Mononuclear cell (primary cell): ENCODE data around the gene AP2A2. TPM values are rescaled to one million over a fixed set of nuclear protein-coding genes. Genes with fewer than 3 reads are reported as not detected.

Source experiments
- H3K27me3 ChIP-seq: 2 replicates; pipeline ENCODE4 v1.6.0; 2011; ENCODE audit warnings: low read length, control low read depth; ENCODE audit not compliant: insufficient read depth
- H3K4me1 ChIP-seq: 2 replicates; pipeline ENCODE4 v1.5.1; 2011; ENCODE audit warnings: mild to moderate bottlenecking, low read length, control low read depth; ENCODE audit not compliant: insufficient read depth
- H3K4me3 ChIP-seq: 2 replicates; pipeline ENCODE4 v1.5.1; 2011; ENCODE audit warnings: mild to moderate bottlenecking, low read length, moderate library complexity
- H3K9me3 ChIP-seq: 2 replicates; pipeline ENCODE4 v1.5.1; 2011; ENCODE audit warnings: low read depth, mild to moderate bottlenecking, control low read depth, low read length
- total RNA-seq: library from RNA; depleted of rRNA; stranded (reverse); fragments of >200 nt; gene quantifications from one replicate; pipeline ENCODE4 v1.2.3, GENCODE V29; 2012

Gene AP2A2
- total RNA-seq, 1 donor = 40.0 TPM

DNA sequence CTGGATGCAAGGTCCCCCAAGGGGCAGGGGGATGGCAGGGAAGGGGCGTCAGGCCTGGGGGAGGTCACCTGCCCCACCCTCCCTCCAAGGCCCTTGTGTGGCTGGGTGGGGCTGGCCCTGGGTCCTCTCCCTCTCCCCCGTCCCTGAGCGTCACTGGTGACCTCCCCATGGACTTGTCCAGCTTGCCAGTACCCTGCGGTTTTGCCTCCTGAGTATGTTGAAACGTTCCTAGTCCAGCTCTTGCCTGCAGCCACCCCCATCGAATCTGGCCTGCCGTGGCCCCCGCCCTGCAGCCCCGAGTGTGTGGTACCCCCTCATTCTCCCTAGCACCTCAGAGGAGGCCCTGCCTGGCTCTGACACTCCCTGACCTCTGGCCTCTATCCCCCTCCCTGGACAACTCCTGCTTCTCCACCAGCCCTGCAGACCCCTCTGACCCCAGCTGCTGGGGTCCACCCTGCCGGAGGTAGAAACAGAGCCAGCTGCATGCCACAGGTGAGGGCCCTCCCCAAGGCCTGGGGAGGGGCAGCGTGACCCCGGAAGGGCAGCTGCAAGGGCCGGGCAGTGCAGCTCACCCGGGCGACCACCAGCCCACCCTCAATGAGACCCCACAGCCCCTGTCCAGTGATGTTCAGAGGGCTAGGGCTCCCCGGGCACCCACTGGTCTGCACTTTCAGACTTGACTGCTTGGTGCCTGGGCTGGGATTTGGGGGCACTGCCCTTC, 114.9 kb downstream of the AP2A2 start:
- no peak overlapping the region for H3K4me3 ChIP-seq
- H3K27me3 ChIP-seq = no peaks in the 10 kb centered on the region
- no peaks in the 10 kb centered on the region for H3K4me1 ChIP-seq
- H3K9me3 ChIP-seq = no peaks in the 10 kb centered on the region

DNA sequence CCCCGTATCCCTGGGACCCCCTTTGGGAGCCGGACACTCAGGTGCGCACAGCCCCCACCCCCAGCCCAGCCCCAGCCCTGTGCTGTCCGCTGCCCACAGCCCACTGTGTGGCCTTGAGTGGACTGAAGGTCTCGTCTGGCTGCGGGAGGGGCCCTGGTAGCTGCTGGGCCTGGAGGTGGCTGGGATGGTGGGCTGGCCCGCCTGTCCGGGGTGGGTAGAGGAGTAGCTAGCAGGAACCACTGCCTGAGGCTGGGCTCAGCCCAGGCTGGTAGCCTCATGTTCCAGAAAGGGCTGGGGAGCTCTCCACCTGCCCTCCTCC, 115.4 kb downstream of the AP2A2 start:
- no peak overlapping the region for H3K4me3 ChIP-seq
- H3K4me1 ChIP-seq = no peaks in the 10 kb centered on the region
- H3K9me3 ChIP-seq = no peaks in the 10 kb centered on the region
- no peaks in the 10 kb centered on the region for H3K27me3 ChIP-seq

DNA sequence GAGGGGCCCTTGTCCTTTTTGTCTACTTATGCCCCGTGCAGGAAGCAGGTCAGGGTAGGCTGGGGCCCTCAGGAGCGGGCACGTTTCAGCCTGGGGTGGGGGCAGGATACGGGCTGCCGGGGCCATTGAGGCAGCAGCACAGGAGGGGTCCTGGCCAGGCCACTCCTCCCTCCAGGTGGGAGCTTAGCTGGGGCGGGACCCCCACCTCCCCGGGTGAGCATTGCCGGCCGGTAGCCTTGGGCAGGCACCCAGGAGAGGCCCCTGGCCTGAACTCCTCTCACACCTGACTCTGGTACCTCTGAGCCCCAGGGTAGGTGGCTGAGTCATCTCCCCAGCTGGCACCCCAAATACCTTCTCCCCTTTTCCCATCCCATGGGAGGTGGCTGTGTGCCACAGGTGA, 115.8 kb downstream of the AP2A2 start:
- Histone ChIP-seq H3K4me3 (no peak overlapping the region), H3K4me1 (no peaks in the 10 kb centered on the region), H3K9me3 (no peaks in the 10 kb centered on the region), H3K27me3 (no peaks in the 10 kb centered on the region)

DNA sequence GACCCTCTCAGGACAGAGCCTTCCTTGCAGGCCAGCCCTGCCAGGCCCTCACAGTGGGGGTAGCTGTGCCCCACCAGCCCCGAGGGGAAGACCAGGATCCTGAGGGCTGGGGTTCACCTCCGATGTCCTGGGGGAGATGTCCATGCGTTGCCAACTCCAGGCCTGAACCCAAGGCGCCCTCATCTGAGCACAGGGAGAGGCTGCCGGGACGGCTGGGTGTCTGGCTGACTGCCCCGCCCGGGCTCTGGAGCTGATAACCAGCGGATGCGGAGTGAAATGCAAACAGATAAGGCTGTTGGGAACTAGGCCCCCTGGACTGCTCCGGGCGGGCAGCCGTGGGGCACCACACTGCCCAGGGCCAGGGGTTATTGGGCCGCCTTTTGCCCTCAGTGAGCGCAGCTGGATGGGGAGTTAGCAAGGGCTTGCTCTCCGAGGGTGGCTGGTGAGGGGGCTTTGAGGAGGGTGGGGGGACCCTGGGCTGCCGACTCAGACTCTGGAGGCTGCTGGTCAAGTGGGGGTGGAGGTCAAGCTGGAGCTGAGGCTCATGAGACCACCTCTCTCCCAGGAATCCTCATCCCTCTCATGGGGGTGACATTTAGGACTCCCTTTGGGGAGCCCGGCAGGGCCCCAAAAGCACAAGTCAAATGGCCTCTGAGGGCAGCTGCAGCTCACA, 116.4 kb downstream of the AP2A2 start:
- Histone ChIP-seq H3K9me3 (no peaks in the 10 kb centered on the region), H3K27me3 (no peaks in the 10 kb centered on the region), H3K4me1 (no peaks in the 10 kb centered on the region), H3K4me3 (no peak overlapping the region)

DNA sequence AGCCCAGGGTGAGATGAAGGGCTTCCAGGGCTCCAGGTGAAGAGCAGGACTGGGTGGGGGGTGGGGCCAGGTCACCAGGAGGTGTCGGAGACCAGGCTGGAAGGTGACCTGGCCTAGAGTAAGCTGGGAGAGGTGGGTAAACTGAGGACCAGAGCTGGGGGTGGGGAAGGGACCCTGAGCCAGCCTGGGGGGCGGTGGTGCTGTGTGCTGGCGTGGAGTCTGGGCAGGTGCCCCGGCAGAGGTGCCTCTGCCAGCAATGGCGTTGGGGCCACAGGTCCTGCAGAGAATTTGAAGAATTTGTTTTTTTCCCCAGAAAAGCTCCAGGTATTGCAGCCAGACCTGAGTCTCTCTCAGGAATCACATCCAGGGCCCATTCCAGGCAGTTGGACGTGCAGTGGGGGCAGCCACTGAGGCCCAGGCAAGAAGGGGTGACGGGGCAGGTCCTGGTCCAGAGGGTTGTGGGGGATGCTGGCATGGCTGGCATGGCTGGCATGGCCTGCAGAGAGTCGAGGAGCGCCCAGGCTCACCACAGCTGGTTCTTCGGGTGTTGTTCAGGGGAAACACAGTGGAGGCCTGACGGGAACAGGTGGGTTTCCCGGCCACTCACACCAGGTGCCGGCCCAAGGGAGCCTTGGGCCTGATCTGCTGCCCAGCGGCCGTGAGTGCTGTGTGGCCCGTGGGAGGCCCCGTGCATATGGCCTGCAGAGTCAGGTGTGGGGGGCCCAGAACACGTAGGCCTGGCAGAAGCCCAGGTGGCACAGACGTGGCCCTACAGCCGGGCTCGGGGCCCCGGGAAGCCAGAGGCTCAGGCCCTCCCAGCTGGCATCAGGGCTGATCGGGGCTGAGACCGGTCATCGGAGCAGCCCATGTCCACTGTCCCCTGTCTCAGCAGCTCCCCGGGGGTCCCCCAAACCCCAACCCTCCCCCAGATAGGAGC, 117.2 kb downstream of the AP2A2 start:
- H3K9me3 ChIP-seq = no peaks in the 10 kb centered on the region
- no peaks in the 10 kb centered on the region for H3K27me3 ChIP-seq
- H3K4me1 ChIP-seq = no peaks in the 10 kb centered on the region
- no peak overlapping the region for H3K4me3 ChIP-seq

DNA sequence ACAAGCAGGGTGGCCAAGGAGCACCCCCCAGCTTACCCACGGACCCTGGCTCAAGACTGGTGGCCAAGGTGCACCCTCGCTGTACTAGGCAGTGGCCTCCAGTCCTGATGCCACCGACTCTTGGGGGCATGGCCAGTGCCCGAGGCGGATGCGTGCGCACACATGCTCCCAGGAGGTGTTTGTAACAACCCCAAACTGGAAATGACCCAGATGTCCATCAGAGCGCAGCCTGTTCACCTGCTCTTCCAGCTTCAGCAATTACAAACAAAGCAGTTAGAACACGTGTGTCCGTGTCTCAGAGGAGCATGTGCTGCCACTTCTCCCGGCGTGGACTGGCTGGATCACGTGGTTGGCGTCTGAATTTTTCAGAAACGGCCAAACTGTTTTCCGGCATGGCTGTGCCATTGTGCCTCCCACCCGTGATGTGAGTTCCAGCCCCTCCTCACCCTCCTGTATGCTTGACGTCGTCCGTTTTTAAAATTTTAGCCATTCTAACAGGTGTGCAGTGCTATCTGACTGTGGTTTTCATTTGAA, 118.0 kb downstream of the AP2A2 start:
- H3K4me1 ChIP-seq = no peaks in the 10 kb centered on the region
- H3K4me3 ChIP-seq = no peak overlapping the region
- H3K9me3 ChIP-seq = no peaks in the 10 kb centered on the region
- no peaks in the 10 kb centered on the region for H3K27me3 ChIP-seq

DNA sequence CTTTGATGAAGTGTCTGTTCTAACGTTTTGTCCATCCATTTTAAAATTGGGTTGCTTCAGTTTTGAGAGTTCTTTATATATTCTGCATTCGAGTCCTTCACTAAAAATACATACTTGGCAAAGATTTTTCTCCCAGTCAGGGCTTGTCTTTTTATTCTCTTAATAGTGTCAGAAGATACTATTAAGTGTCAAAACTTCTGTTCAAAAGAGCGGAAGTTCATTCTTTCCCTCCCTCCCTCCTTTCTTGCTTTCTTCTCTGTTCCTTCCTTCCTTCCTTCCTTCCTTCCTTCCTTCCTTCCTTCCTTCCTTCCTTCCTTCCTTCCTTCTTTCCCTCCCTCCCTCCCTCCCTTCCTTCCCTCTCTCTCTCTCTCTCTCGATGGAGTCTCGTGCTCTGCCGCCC, 118.5 kb downstream of the AP2A2 start:
- Histone ChIP-seq H3K4me3 (no peak overlapping the region), H3K4me1 (no peaks in the 10 kb centered on the region), H3K9me3 (no peaks in the 10 kb centered on the region), H3K27me3 (no peaks in the 10 kb centered on the region)

DNA sequence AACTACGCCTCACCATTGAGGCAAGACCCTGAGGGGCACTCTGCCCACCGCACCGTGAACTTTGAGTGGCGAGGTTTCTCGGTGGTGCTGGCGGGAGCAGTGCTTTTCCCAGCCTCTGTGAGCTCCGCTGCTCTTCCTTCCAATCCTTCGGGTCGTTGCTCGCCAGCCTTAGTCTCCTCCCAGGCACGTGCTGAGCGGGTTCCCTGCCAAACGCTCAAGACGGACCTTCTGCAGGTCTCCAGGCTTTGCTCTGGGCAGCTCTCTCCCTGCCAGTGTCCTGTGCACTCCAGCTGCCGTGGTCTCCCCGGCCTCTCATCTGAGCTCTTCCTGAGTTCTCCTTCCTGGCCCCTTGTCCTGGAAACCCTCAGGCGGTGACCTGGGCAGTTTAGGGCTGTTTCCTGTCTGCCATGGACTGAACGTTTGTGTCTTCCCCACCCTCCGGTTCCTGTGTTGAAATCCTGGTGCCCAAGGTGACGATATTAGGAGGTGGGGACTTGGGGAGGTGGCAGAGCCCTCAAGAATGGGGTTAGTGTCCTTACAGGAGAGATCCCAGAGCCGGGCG, 122.0 kb downstream of the AP2A2 start:
- Histone ChIP-seq H3K9me3 (no peaks in the 10 kb centered on the region), H3K27me3 (no peaks in the 10 kb centered on the region), H3K4me3 (no peak overlapping the region), H3K4me1 (no peaks in the 10 kb centered on the region)

DNA sequence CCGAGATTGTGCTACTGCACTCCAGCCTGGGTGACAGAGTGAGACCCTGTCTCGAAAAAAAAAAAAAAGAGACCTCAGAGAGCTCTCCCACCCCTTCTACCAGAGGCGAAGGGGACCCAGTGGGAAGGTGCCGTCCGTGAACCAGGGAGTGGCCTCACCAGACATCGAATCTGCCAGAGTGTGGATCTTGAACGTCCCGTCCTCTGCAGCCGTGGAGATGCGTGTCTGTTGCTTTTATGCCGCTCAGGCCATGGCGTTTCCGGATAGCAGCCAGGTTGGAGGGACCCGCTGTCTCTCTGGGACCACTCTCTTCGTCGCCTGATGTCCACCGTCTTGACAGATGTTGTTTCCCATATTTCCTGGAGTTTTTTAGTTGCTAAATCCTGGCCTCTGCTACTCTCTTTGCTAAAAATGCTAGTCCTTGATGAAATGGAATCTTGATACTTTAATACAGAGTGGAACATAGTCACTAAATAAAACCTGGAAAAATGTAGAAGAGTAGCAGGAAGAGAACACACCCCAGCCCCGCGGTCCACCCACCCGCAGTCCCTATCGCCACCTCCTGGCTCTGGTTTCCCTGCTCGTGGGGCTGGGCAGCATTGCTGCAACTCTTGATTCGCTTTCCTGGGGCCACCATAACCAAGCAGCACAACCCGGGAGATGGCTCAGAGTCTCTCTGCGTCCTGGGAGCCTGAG, 122.9 kb downstream of the AP2A2 start:
- Histone ChIP-seq H3K27me3 (no peaks in the 10 kb centered on the region), H3K4me3 (no peak overlapping the region), H3K4me1 (no peaks in the 10 kb centered on the region)

DNA sequence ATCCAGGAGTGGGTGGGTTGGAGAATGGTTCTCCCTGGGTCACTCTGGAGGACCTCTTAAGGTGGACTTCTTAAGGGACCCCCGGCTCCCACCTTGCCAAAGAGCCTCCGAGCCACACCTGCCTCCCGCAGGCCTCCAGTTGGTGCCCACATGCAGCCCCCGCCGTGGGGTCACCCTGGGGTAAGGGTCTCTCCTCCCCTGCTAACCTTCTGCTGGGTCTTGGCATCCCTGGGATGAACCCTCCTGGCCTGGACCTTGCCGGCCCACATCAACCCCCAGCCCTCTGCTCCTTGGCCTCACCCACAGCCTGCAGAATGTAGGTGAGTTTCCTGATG, 123.4 kb downstream of the AP2A2 start:
- Histone ChIP-seq H3K9me3 (no peaks in the 10 kb centered on the region), H3K4me3 (no peak overlapping the region), H3K27me3 (no peaks in the 10 kb centered on the region), H3K4me1 (no peaks in the 10 kb centered on the region)

More for the DNA sequence above, 122.9 kb downstream of the AP2A2 start:
- H3K9me3 ChIP-seq = no peaks in the 10 kb centered on the region

DNA sequence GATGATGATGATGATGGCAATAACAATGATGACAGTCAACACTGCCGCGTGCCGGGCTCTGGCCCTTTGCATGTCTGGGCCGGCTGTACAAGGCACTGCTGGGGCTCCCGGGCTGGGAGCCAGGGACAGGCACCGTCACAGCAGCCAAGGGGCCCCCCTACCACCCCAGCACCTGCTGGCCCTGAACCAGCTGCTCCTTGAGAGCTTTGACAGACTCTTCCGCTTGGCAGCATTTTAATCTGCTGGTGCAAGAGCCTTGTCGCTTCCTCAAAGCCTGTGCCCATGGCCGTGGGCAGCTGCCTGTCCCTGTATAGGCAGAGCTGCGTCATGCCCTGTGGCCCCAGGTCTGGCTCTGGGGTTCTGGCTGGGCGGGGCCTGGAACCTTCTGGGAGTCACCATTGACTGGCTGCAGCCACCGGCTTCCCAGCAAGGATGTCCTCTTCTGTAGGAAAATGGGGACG, 123.8 kb downstream of the AP2A2 start:
- Histone ChIP-seq H3K27me3 (no peaks in the 10 kb centered on the region), H3K4me3 (no peak overlapping the region), H3K9me3 (no peaks in the 10 kb centered on the region), H3K4me1 (no peaks in the 10 kb centered on the region)

DNA sequence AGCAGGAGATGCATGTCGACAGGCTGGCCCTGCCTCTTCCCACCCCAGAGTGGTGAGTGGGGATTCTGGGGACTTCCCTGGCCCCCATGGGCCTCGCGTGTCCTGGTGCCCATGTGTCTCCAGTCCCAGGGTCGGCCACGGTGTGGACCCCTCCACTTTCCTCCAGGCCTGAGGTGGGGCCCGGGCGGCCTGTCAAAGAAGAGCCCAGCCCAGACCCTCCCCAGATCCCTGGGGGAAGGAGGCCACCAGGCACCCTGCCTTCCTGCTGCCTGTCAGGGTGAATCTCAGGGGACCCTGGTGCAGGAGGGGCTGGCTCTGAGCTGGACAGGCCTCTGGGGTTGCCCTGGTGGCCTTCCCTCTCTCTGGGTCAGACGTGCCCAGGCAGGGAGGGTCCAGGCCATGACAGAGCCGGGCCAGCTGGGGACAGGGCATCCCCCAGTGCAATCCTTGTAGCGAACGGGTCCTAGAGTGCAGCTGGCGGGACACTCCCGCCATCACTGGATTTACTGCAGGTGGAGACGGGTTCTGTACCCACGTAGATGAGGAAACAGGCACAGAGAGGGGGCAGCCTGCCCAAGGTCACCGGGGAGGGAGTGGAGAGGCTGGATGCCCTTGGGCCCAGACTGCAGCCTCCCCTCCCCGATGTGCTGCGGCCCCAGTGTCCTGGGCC, 124.4 kb downstream of the AP2A2 start:
- H3K27me3 ChIP-seq = no peaks in the 10 kb centered on the region
- no peaks in the 10 kb centered on the region for H3K9me3 ChIP-seq
- H3K4me3 ChIP-seq = no peak overlapping the region
- no peaks in the 10 kb centered on the region for H3K4me1 ChIP-seq

DNA sequence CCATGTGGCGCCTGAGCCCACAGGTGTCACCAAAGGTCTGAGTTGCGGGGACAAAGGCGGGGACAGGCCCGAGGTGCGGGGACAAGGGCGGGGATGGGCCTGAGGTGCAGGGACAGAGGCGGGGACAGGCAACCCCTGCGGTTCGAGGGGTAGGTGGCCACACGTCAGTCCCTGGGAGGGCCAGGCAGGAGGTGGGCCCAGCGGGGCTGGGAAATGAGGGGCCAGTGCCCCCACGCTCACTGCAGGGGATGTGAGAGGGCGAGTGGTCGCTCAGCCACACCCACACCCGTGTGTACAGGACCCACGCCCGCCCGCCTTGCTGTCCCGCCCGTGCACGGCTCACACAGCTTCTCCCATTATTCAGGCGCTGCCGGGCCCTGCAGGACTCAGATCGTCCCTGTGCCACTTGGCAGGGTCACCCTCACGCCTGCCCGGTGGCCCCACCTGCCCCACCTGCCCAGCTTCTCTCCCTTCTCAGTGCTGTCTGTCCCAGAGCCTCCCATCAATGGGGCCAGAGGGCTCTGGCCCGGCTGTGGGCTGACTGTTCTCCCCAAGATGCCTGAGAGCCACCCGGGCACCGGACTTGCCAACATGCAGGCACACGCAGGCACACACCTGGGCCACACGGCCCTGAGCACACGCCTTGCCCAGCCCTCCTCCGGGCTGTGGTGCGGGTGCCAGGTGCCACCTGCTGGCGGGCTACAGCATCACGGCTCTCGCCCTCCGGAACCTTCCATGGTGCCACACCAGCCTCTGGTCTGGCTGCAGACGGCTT, 125.1 kb downstream of the AP2A2 start:
- Histone ChIP-seq H3K27me3 (no peaks in the 10 kb centered on the region), H3K4me1 (no peaks in the 10 kb centered on the region), H3K9me3 (no peaks in the 10 kb centered on the region), H3K4me3 (no peak overlapping the region)
